Stimulated activated CD4-positive, alpha-beta T cell treated with anti-CD3 and anti-CD28 coated beads, Interleukin-4, amount 100 ng/mL, for 24 hours (primary cell): ENCODE measurements around the gene TMEM135.
A peak's percentile ranks its signal among the peaks of the same experiment; 100 is the strongest.
"Not testable (repeated sequence)": the region's sequence is repeated elsewhere in the genome, so short reads cannot be mapped to it uniquely, and the experiment has no call there.

Experiments
- DNase-seq: peaks from one replicate; pipeline ENCODE4 v3.0.0-alpha.2; 2020

The TMEM135 gene

GRCh38 chr11:87037450-87038234 lies at the start of gene TMEM135:
Gene TMEM135, plus strand, starts transcription at chr11:87037934. Its CDS starts 112 bp downstream, at chr11:87038046.
- peak; percentile 92 for DNase-seq

DNA sequence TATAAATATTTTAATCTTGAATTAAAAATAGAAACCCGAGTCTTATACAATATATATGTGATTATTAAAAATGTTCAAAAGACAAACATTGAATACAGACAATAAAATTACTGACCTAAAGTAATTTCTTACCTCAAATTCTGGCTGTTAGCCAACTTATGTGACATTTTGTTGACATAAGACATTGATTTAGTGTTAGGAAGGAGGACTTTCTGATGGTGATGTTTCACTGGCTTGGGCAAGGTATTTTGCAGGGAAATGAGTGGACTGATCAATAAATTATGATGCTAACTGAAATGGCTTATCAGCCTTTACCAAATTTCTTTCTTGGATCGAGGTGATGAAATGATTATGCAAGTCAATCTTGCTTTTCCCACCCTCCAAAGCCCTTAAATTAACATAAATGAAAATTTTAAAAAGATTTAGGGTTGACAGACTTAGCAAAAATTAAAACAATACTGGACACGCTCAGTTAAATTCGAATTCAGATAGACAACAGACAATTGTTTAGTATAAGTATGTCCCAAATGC lies 49.3 kb upstream of the TMEM135 start:
- DNase-seq: no peak

GRCh38 chr11:86990031-86990430 lies 47.7 kb upstream of the TMEM135 start:
- no peak for DNase-seq

DNA sequence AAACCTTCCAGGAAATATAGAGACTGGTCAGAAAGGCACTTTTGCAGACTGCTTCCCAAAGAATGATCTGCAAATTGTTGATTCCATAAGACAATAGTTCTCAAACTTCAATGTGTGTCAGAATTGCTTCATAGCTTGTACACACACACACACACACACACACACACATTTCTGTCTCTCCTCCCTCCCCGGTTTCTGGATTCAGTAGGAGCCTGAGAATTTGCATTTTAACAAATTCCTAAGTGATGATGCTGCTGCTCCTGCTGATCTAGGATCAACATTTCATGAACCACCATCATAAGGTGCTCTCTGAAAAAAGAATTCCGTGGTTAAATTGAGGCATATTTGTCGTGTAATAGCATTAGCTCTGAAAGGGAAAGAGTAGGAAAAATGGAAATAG lies 47.2 kb upstream of the TMEM135 start:
- DNase-seq: no peak

DNA sequence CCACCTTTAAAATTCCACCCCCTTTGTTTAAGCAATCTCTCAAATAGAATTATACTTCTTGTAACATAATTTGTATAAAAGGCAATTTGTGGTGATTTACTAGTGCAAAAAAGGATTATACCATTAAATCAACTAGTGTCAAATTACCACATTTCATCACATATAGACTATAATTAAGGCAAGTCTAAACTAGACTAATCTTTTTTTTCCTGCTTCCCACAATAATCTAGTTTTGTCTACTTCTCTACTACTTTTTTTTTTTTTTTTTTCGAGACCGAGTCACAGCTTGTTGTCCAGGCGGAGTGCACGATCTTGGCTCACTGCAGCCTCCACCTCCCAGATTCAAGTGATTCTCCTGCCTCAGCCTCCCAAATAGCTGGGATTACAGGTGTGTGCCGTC lies 46.4 kb upstream of the TMEM135 start:
- no peak for DNase-seq

GRCh38 chr11:86992340-86992739 lies 45.4 kb upstream of the TMEM135 start:
- DNase-seq: not testable (repeated sequence)

GRCh38 chr11:86993031-86993430 lies 44.7 kb upstream of the TMEM135 start:
- no peak for DNase-seq

DNA sequence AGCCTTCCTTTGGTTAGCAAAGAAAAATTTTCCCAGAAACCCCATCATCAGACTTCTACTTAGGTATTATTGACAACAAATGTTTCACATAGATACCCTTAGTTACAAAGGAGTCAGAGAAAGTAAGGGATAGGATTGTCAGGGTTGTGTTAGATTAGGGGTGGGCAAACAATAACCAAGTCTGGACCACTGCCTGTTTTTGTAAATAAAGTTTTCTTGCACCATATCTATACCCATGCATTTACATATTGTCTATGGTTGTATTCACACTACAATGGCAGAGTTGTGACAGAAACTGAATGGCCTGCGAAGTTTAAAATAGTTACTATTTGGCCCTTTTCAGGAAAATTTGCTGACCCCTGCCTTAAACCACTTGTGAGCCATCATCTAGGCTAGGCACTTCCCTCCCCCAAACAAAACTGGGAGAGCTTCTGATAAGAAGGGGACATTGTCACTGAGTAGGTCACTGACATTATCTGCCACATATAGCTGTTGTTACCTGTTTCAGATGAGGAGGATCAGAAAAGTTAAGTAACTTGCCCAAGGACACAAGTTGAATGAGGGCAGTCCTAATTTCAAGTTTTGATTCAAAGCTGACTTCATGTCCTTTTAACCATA lies 40.7 kb upstream of the TMEM135 start:
- no peak for DNase-seq

DNA sequence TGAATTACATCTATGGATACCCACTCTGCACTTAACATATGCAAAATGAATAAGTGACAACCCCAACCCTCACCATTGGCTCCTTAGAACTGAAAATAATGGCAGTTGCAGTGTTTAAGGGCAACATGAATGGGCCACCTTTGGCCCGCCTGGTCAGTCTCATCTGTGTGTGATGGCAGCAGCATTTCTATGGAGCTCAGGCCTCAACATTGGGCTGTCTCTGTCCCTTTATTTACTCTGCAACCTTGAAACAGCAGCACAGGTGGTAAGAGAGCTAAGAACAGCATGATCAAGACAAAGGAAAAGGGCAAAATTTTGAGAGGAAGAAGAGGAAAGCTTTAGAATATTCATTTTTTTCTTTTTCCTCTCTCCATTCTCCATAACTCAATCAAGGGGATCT lies 38.3 kb upstream of the TMEM135 start:
- DNase-seq: no peak

- DNase-seq: no peak
These were observed 37.6 kb upstream of the TMEM135 start for GRCh38 chr11:86999859-87000753.

DNA sequence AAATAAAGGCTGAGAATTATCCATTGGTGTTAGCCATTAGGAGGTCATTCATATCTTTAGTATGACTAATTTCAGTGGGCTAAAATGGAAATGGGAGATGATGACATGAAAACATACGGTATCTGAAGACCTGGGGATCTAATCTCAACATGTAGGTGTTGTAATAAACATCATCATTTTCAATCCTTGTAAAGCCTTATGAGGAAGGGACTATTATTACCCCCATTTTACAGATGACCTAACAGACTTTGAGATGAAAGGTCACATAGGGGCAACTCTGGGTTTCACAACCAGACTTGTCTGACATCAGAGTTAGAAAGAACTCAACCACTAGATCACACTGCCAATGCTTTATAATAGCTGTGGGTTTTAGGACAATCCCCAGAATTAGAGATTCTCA lies 34.8 kb upstream of the TMEM135 start:
- DNase-seq: no peak

- DNase-seq: not testable (repeated sequence)
These were observed 33.5 kb upstream of the TMEM135 start for GRCh38 chr11:87004281-87004680.

GRCh38 chr11:87005569-87005921 lies 32.2 kb upstream of the TMEM135 start:
- no peak for DNase-seq

DNA sequence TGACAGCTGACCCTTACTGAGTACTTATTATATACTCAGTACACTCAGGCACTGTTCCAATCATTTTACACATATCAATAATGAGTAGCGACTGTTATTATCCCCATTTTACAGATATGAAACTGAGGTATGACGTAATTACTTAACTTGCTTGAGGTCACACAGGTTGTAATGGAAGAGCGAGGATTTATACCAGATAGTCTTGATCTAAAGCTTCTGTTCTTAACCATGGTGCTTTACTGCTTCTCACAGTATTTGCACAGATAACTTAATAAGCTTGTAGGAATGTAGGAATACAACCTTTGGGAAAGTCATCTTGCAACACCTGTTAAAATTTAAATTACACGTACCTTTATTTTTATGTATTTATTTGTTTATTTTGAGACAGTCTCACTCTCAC lies 31.7 kb upstream of the TMEM135 start:
- DNase-seq: no peak

- no peak for DNase-seq
These were observed 29.8 kb upstream of the TMEM135 start for GRCh38 chr11:87007963-87008362.

GRCh38 chr11:87012089-87012488 lies 25.6 kb upstream of the TMEM135 start:
- no peak for DNase-seq

- no peak for DNase-seq
These were observed 25.1 kb upstream of the TMEM135 start for GRCh38 chr11:87012673-87013072.

- no peak for DNase-seq
These were observed 23.6 kb upstream of the TMEM135 start for GRCh38 chr11:87013912-87014825.

GRCh38 chr11:87015645-87016044 lies 22.1 kb upstream of the TMEM135 start:
- no peak for DNase-seq

- DNase-seq: no peak
These were observed 18.0 kb upstream of the TMEM135 start for GRCh38 chr11:87019613-87020271.

- DNase-seq: no peak
These were observed 17.4 kb upstream of the TMEM135 start for GRCh38 chr11:87020336-87020735.
